Measurements from ENCODE around the gene RLIM.

- TF ChIP-seq, protein P1, sequence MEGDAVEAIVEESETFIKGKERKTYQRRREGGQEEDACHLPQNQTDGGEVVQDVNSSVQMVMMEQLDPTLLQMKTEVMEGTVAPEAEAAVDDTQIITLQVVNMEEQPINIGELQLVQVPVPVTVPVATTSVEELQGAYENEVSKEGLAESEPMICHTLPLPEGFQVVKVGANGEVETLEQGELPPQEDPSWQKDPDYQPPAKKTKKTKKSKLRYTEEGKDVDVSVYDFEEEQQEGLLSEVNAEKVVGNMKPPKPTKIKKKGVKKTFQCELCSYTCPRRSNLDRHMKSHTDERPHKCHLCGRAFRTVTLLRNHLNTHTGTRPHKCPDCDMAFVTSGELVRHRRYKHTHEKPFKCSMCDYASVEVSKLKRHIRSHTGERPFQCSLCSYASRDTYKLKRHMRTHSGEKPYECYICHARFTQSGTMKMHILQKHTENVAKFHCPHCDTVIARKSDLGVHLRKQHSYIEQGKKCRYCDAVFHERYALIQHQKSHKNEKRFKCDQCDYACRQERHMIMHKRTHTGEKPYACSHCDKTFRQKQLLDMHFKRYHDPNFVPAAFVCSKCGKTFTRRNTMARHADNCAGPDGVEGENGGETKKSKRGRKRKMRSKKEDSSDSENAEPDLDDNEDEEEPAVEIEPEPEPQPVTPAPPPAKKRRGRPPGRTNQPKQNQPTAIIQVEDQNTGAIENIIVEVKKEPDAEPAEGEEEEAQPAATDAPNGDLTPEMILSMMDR (IDR thresholded peaks at IDR 0.05) = no peak
- TF ChIP-seq EZH2 (IDR thresholded peaks at IDR 0.05) = no peak
- no peak for TF ChIP-seq EZH2phosphoT487 (IDR thresholded peaks at IDR 0.05)
These were observed 893 bp downstream of the RLIM start for GRCh38 chrX:74613370-74614092.
